ENCODE measurements around the gene DDR1.

Gene DDR1

DNA sequence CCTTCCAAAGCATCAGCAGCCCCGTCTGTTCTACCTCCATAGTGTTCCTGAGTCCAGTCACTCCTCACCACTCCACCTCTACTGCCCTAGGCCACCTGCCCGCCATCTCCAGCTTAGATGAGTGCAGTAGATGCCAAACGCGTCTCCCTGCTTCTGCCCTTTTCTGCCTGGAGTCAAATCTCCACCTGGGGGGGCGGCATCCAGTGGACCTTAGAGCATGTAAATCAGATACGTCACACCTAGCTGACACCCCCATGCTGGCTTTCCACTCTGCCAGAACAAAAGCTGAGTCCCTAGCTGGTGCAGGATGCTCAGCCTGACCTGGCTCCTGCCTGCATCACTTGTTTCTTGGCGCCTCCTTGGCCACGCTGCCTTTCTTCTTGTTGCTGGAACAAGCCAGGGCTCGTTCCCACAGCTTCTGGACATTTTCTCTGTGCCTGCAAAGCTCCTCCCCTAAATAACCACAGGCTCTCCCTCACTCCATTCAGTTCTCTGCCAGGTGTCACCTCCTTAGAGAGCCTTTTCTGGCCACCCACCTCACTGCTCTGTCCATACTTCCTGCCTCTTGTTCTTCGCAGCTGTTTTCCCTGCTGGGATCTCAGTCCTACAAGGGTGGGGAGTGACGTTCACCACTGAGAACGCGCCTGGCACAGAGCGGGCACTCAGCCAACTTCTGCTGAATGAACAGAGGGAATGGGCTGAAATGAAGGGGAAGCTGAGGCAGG, 5.8 kb downstream of the DDR1 start:
- H3K14ac ChIP-seq (ENCODE audit: low read length), result no peak overlapping the region
- H3K4me1 ChIP-seq (ENCODE audit: control insufficient read depth in 2 of 2, insufficient read depth in 1 of 2, low read depth in 1 of 2, low read length in 2 of 2), result peaks cover 24 to 34% of the 10 kb centered on the region in 2 donors
- no peak overlapping the region for H3K4me3 ChIP-seq (ENCODE audit: low read length in 2 of 2)
- H2AK5ac ChIP-seq (ENCODE audit: low read depth, low read length), result no peak overlapping the region
- peaks cover 60 to 90% of the 10 kb centered on the region in 2 donors for H3K36me3 ChIP-seq (replicated peaks in 1 of 2; ENCODE audit: control insufficient read depth in 2 of 2, insufficient read depth in 2 of 2, low read length in 2 of 2)
- no peak overlapping the region for H2BK12ac ChIP-seq (ENCODE audit: low read length)
- no peak overlapping the region for H2BK15ac ChIP-seq (ENCODE audit: low read length)
- H2BK5ac ChIP-seq (ENCODE audit: low read length), result no peak overlapping the region
- no peak overlapping the region for H3K18ac ChIP-seq (ENCODE audit: low read length)
- H3K4me2 ChIP-seq (ENCODE audit: insufficient read depth, low read length, poor library complexity, severe bottlenecking), result no peak overlapping the region
- no CpG with 5 or more reads among the region's 14 CpGs for WGBS, 2 donors (ENCODE audit: extremely low coverage in 2 of 2, insufficient read length in 2 of 2, insufficient replicate concordance in 1 of 2)
- peak overlapping the region; percentile 31 for H3K9ac ChIP-seq (ENCODE audit: low read depth, low read length, poor library complexity)
- H3K9me3 ChIP-seq (replicated peaks in 1 of 2; ENCODE audit: control insufficient read depth in 2 of 2, insufficient read depth in 1 of 2, low read depth in 1 of 2, low read length in 2 of 2), result no peaks in the 10 kb centered on the region
- H3K79me1 ChIP-seq (ENCODE audit: low read depth, low read length), result peaks cover 43% of the 10 kb centered on the region
- H4K8ac ChIP-seq (ENCODE audit: low read depth, low read length), result no peak overlapping the region
- no peak for DNase-seq (ENCODE audit: low spot score)
- H3K4ac ChIP-seq (ENCODE audit: low read length), result no peak overlapping the region
- H3K27me3 ChIP-seq (ENCODE audit: control insufficient read depth in 3 of 3, insufficient read depth in 3 of 3, low read depth in 1 of 3, low read length in 3 of 3), result no peaks in the 10 kb centered on the region
- no peak overlapping the region for H2BK120ac ChIP-seq (ENCODE audit: low read depth, low read length)
- H3K27ac ChIP-seq (replicated peaks; ENCODE audit: low read length), result peak overlapping the region; percentile 38
- no peak overlapping the region for H2AFZ ChIP-seq (ENCODE audit: low read length)
- peak overlapping the region; percentile 32 for H3K23ac ChIP-seq (ENCODE audit: low read depth, low read length, poor library complexity)
- no peak overlapping the region for H4K91ac ChIP-seq (ENCODE audit: low read depth, low read length, poor library complexity)

DNA sequence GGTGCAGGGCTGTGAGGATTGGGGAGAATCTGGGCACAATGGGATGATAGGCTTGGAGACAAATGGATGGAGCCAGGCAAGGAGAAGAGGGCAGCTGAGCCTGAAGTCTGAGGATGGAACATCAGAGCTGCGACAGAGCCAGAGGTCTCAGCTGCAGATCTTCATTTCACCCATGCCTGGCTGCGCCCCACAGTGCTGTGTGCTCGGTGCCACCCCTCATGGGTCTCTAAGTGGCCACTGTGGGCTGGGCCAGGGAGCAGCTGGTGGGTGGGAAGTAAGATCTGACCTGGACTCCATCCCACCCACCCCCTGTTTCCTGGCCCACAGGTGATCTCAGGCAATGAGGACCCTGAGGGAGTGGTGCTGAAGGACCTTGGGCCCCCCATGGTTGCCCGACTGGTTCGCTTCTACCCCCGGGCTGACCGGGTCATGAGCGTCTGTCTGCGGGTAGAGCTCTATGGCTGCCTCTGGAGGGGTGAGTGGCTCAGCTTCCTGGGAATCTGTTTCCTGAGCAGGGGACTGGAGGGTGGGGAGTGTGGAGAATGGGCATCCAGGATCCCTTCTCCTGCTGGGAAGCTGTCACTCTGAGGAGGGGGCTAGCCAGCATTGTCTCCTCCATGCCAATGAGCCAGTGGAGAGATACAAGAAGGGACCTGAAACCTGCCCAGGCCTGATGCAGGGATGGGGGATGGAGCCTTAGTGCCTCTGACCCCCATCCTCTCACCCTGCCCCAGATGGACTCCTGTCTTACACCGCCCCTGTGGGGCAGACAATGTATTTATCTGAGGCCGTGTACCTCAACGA, 6.5 kb downstream of the DDR1 start:
- no peak for DNase-seq (ENCODE audit: low spot score)
- Histone ChIP-seq H3K14ac (ENCODE audit: low read length) (no peak overlapping the region), H3K79me1 (ENCODE audit: low read depth, low read length) (peaks cover 40% of the 10 kb centered on the region), H3K4ac (ENCODE audit: low read length) (no peak overlapping the region), H2AK5ac (ENCODE audit: low read depth, low read length) (peak overlapping the region; percentile 36), H3K9me3 (replicated peaks in 1 of 2; ENCODE audit: control insufficient read depth in 2 of 2, insufficient read depth in 1 of 2, low read depth in 1 of 2, low read length in 2 of 2) (no peaks in the 10 kb centered on the region), H3K4me2 (ENCODE audit: insufficient read depth, low read length, poor library complexity, severe bottlenecking) (no peak overlapping the region), H3K9ac (ENCODE audit: low read depth, low read length, poor library complexity) (no peak overlapping the region), H4K8ac (ENCODE audit: low read depth, low read length) (no peak overlapping the region), H4K91ac (ENCODE audit: low read depth, low read length, poor library complexity) (no peak overlapping the region), H2AFZ (ENCODE audit: low read length) (no peak overlapping the region), H3K27ac (replicated peaks; ENCODE audit: low read length) (no peak overlapping the region), H2BK12ac (ENCODE audit: low read length) (no peak overlapping the region), H2BK5ac (ENCODE audit: low read length) (no peak overlapping the region), H3K36me3 (replicated peaks in 1 of 2; ENCODE audit: control insufficient read depth in 2 of 2, insufficient read depth in 2 of 2, low read length in 2 of 2) (peaks cover 60 to 91% of the 10 kb centered on the region in 2 donors), H3K4me1 (ENCODE audit: control insufficient read depth in 2 of 2, insufficient read depth in 1 of 2, low read depth in 1 of 2, low read length in 2 of 2) (peaks cover 17 to 31% of the 10 kb centered on the region in 2 donors), H3K27me3 (ENCODE audit: control insufficient read depth in 3 of 3, insufficient read depth in 3 of 3, low read depth in 1 of 3, low read length in 3 of 3) (no peaks in the 10 kb centered on the region), H3K23ac (ENCODE audit: low read depth, low read length, poor library complexity) (peak overlapping the region; percentile 32), H3K4me3 (ENCODE audit: low read length in 2 of 2) (no peak overlapping the region), H2BK120ac (ENCODE audit: low read depth, low read length) (no peak overlapping the region), H3K18ac (ENCODE audit: low read length) (peak overlapping the region; percentile 77), H2BK15ac (ENCODE audit: low read length) (no peak overlapping the region)
- WGBS, 2 donors (ENCODE audit: extremely low coverage in 2 of 2, insufficient read length in 2 of 2, insufficient replicate concordance in 1 of 2), result no CpG with 5 or more reads among the region's 12 CpGs

DNA sequence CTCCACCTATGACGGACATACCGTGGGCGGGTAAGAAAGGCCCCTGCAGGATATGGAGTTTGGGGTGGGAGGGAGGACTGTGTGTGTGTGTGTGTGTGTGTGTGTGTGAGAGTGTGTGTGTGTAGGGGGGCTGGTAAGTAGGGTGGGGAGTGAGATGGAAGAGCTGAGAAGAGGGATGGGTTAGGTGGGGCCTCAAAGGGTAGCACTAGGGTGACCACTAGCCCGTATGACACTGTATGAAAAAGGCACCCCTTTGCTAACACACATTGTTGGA, 7.1 kb downstream of the DDR1 start:
- no peak for DNase-seq (ENCODE audit: low spot score)
- Histone ChIP-seq H2AK5ac (ENCODE audit: low read depth, low read length) (peak overlapping the region; percentile 36), H3K27me3 (ENCODE audit: control insufficient read depth in 3 of 3, insufficient read depth in 3 of 3, low read depth in 1 of 3, low read length in 3 of 3) (no peaks in the 10 kb centered on the region), H3K4me1 (ENCODE audit: control insufficient read depth in 2 of 2, insufficient read depth in 1 of 2, low read depth in 1 of 2, low read length in 2 of 2) (peaks cover 12 to 35% of the 10 kb centered on the region in 2 donors), H3K9ac (ENCODE audit: low read depth, low read length, poor library complexity) (no peak overlapping the region), H3K4me3 (ENCODE audit: low read length in 2 of 2) (no peak overlapping the region), H3K9me3 (replicated peaks in 1 of 2; ENCODE audit: control insufficient read depth in 2 of 2, insufficient read depth in 1 of 2, low read depth in 1 of 2, low read length in 2 of 2) (no peaks in the 10 kb centered on the region), H3K4me2 (ENCODE audit: insufficient read depth, low read length, poor library complexity, severe bottlenecking) (no peak overlapping the region), H2BK15ac (ENCODE audit: low read length) (no peak overlapping the region), H2BK5ac (ENCODE audit: low read length) (no peak overlapping the region), H3K36me3 (replicated peaks in 1 of 2; ENCODE audit: control insufficient read depth in 2 of 2, insufficient read depth in 2 of 2, low read length in 2 of 2) (peaks cover 65 to 97% of the 10 kb centered on the region in 2 donors), H3K27ac (replicated peaks; ENCODE audit: low read length) (no peak overlapping the region), H2BK120ac (ENCODE audit: low read depth, low read length) (no peak overlapping the region), H4K8ac (ENCODE audit: low read depth, low read length) (no peak overlapping the region), H2AFZ (ENCODE audit: low read length) (no peak overlapping the region), H3K23ac (ENCODE audit: low read depth, low read length, poor library complexity) (peak overlapping the region; percentile 29), H3K18ac (ENCODE audit: low read length) (no peak overlapping the region), H2BK12ac (ENCODE audit: low read length) (no peak overlapping the region), H3K4ac (ENCODE audit: low read length) (no peak overlapping the region), H3K14ac (ENCODE audit: low read length) (no peak overlapping the region), H3K79me1 (ENCODE audit: low read depth, low read length) (peaks cover 40% of the 10 kb centered on the region), H4K91ac (ENCODE audit: low read depth, low read length, poor library complexity) (no peak overlapping the region)
- no CpG with 5 or more reads among the region's 4 CpGs for WGBS, 2 donors (ENCODE audit: extremely low coverage in 2 of 2, insufficient read length in 2 of 2, insufficient replicate concordance in 1 of 2)

DNA sequence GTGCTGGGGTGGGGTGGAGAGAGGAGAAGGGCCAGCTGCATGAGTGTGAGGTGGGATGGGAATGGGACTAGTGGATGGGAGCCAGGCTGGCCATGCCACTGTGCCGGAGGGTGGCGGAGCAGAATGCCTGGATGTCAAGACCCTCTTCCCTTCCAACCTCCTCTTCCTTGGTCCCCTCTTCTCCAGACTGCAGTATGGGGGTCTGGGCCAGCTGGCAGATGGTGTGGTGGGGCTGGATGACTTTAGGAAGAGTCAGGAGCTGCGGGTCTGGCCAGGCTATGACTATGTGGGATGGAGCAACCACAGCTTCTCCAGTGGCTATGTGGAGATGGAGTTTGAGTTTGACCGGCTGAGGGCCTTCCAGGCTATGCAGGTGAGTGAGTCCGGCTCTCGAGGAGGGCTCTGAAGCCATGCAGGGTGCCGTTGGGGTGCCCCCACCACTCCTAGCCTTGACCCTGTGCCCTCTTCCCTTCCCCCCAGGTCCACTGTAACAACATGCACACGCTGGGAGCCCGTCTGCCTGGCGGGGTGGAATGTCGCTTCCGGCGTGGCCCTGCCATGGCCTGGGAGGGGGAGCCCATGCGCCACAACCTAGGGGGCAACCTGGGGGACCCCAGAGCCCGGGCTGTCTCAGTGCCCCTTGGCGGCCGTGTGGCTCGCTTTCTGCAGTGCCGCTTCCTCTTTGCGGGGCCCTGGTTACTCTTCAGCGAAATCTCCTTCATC, 7.7 kb downstream of the DDR1 start:
- Histone ChIP-seq H3K27ac (replicated peaks; ENCODE audit: low read length) (no peak overlapping the region), H3K79me1 (ENCODE audit: low read depth, low read length) (peaks cover 40% of the 10 kb centered on the region)
- WGBS, 2 donors (ENCODE audit: extremely low coverage in 2 of 2, insufficient read length in 2 of 2, insufficient replicate concordance in 1 of 2), result no CpG with 5 or more reads among the region's 21 CpGs

More for the DNA sequence above, 7.7 kb downstream of the DDR1 start:
- Histone ChIP-seq H3K36me3 (replicated peaks in 1 of 2; ENCODE audit: control insufficient read depth in 2 of 2, insufficient read depth in 2 of 2, low read length in 2 of 2) (peaks cover 69 to 100% of the 10 kb centered on the region in 2 donors), H2BK15ac (ENCODE audit: low read length) (no peak overlapping the region), H4K8ac (ENCODE audit: low read depth, low read length) (no peak overlapping the region), H3K4me3 (ENCODE audit: low read length in 2 of 2) (no peak overlapping the region), H4K91ac (ENCODE audit: low read depth, low read length, poor library complexity) (no peak overlapping the region), H3K23ac (ENCODE audit: low read depth, low read length, poor library complexity) (no peak overlapping the region), H3K14ac (ENCODE audit: low read length) (peak overlapping the region; percentile 85), H3K27me3 (ENCODE audit: control insufficient read depth in 3 of 3, insufficient read depth in 3 of 3, low read depth in 1 of 3, low read length in 3 of 3) (no peaks in the 10 kb centered on the region), H2BK120ac (ENCODE audit: low read depth, low read length) (no peak overlapping the region), H2AK5ac (ENCODE audit: low read depth, low read length) (no peak overlapping the region), H2BK12ac (ENCODE audit: low read length) (no peak overlapping the region), H3K9ac (ENCODE audit: low read depth, low read length, poor library complexity) (peak overlapping the region; percentile 51), H3K9me3 (replicated peaks in 1 of 2; ENCODE audit: control insufficient read depth in 2 of 2, insufficient read depth in 1 of 2, low read depth in 1 of 2, low read length in 2 of 2) (no peaks in the 10 kb centered on the region), H3K4me2 (ENCODE audit: insufficient read depth, low read length, poor library complexity, severe bottlenecking) (no peak overlapping the region), H3K18ac (ENCODE audit: low read length) (peak overlapping the region; percentile 73), H2BK5ac (ENCODE audit: low read length) (no peak overlapping the region), H2AFZ (ENCODE audit: low read length) (no peak overlapping the region), H3K4me1 (ENCODE audit: control insufficient read depth in 2 of 2, insufficient read depth in 1 of 2, low read depth in 1 of 2, low read length in 2 of 2) (peaks cover 6 to 30% of the 10 kb centered on the region in 2 donors), H3K4ac (ENCODE audit: low read length) (no peak overlapping the region)
- no peak for DNase-seq (ENCODE audit: low spot score)
